GM19240 (cell line): ENCODE data around the gene TBXA2R.
"Not testable (repeated sequence)": the region's sequence is repeated elsewhere in the genome, so short reads cannot be mapped to it uniquely, and the experiment has no call there.

Experiments
- DNase-seq: peaks from one replicate; pipeline ENCODE4 v3.0.0; 2011; ENCODE audit warnings: low spot score; ENCODE audit not compliant: insufficient read length

Gene TBXA2R

GRCh38 chr19:3605770-3606169 lies 905 bp downstream of the TBXA2R start:
- DNase-seq = no peak

- no peak for DNase-seq
Measured at GRCh38 chr19:3605361-3605760, 1.3 kb downstream of the TBXA2R start.

- no peak for DNase-seq
Measured at GRCh38 chr19:3604987-3605343, 1.7 kb downstream of the TBXA2R start.

- no peak for DNase-seq
Measured at GRCh38 chr19:3604227-3604986, 2.3 kb downstream of the TBXA2R start.

GRCh38 chr19:3603121-3603811 lies 3.4 kb downstream of the TBXA2R start:
- DNase-seq = no peak

- no peak for DNase-seq
Measured at GRCh38 chr19:3601021-3601420, 5.7 kb downstream of the TBXA2R start.

GRCh38 chr19:3599776-3600187 lies 6.9 kb downstream of the TBXA2R start:
- no peak for DNase-seq

- no peak for DNase-seq
Measured at GRCh38 chr19:3595521-3596061, 11.1 kb downstream of the TBXA2R start.

GRCh38 chr19:3593156-3593555 lies 13.5 kb downstream of the TBXA2R start:
- no peak for DNase-seq

GRCh38 chr19:3591876-3592613 lies 14.6 kb downstream of the TBXA2R start:
- DNase-seq = no peak

GRCh38 chr19:3590991-3591659 lies 15.6 kb downstream of the TBXA2R start:
- DNase-seq = no peak

- no peak for DNase-seq
Measured at GRCh38 chr19:3589949-3590348, 16.7 kb downstream of the TBXA2R start.

- no peak for DNase-seq
Measured at GRCh38 chr19:3589439-3589838, 17.2 kb downstream of the TBXA2R start.

GRCh38 chr19:3586707-3587346 lies 19.8 kb downstream of the TBXA2R start:
- no peak for DNase-seq

GRCh38 chr19:3586127-3586626 lies 20.5 kb downstream of the TBXA2R start:
- DNase-seq = no peak

GRCh38 chr19:3585301-3586126 lies 21.2 kb downstream of the TBXA2R start, which contains the start of gene GIPC3:
Gene GIPC3 (plus strand): TSS chr19:3585478. CDS start chr19:3585598, 120 bp downstream.
- no peak for DNase-seq

GRCh38 chr19:3584036-3584802 lies 22.5 kb downstream of the TBXA2R start:
- DNase-seq = not testable (repeated sequence)

- not testable (repeated sequence) for DNase-seq
Measured at GRCh38 chr19:3581792-3582191, 24.9 kb downstream of the TBXA2R start.
